ENCODE measurements around the gene ZNF785. TPM values are rescaled to one million over a fixed set of nuclear protein-coding genes. Genes with fewer than 3 reads are reported as not detected.

The ZNF785 gene
- total and polyA plus RNA-seq, 2 of the 13 experiments (the other 11 are each of a cell fraction or from before 2014, with no cell fraction given), result 0.01 TPM; not detected in 1

DNA sequence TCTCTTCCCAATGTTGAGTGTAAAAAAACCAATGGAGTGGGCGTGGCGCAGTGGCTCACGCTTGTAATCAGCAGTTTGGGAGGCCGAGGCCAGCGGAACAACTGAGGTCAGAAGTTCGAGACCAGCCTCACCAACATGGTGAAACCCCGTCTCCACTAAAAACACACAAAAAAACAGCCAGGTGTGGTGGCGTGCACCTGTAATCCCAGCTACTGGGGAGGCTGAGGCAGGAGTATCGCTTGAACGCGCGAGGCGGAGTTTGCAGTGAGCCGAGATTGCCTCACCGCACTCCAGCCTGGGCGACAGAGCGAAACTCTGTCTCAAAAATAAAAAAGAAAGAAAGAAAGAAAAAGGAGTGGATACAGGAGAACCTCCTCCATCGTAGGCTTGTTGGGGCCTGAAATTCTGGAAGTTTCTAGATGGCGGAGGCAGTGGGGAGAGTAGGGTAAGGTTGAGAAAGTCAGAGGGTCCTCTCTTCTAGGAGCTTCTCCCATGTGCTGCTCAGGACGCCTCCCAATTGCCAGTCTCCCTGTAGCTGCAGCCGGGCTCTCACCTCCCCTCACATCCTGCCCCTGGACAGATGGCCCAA lies 26.6 kb downstream of the ZNF785 start (continued):
- TF ChIP-seq, protein P1, sequence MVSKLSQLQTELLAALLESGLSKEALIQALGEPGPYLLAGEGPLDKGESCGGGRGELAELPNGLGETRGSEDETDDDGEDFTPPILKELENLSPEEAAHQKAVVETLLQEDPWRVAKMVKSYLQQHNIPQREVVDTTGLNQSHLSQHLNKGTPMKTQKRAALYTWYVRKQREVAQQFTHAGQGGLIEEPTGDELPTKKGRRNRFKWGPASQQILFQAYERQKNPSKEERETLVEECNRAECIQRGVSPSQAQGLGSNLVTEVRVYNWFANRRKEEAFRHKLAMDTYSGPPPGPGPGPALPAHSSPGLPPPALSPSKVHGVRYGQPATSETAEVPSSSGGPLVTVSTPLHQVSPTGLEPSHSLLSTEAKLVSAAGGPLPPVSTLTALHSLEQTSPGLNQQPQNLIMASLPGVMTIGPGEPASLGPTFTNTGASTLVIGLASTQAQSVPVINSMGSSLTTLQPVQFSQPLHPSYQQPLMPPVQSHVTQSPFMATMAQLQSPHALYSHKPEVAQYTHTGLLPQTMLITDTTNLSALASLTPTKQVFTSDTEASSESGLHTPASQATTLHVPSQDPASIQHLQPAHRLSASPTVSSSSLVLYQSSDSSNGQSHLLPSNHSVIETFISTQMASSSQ (IDR thresholded peaks at IDR 0.05; ENCODE audit: low read depth), result no peak
- TF ChIP-seq, protein P1 (CRISPR knock-in tag; IDR thresholded peaks at IDR 0.05; ENCODE audit: borderline replicate concordance), result no peak
- TF ChIP-seq, protein P2, sequence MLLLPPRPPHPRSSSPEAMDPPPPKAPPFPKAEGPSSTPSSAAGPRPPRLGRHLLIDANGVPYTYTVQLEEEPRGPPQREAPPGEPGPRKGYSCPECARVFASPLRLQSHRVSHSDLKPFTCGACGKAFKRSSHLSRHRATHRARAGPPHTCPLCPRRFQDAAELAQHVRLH (CRISPR knock-in tag; IDR thresholded peaks at IDR 0.05; ENCODE audit: borderline replicate concordance, low read depth), result no peak
- no peak for TF ChIP-seq NR2F6 (IDR thresholded peaks at IDR 0.05)
- no peak for TF ChIP-seq NR2F6 (CRISPR knock-in tag; IDR thresholded peaks at IDR 0.05)
- TF ChIP-seq, protein P3, sequence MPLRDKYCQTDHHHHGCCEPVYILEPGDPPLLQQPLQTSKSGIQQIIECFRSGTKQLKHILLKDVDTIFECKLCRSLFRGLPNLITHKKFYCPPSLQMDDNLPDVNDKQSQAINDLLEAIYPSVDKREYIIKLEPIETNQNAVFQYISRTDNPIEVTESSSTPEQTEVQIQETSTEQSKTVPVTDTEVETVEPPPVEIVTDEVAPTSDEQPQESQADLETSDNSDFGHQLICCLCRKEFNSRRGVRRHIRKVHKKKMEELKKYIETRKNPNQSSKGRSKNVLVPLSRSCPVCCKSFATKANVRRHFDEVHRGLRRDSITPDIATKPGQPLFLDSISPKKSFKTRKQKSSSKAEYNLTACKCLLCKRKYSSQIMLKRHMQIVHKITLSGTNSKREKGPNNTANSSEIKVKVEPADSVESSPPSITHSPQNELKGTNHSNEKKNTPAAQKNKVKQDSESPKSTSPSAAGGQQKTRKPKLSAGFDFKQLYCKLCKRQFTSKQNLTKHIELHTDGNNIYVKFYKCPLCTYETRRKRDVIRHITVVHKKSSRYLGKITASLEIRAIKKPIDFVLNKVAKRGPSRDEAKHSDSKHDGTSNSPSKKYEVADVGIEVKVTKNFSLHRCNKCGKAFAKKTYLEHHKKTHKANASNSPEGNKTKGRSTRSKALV (CRISPR knock-in tag; IDR thresholded peaks at IDR 0.05), result no peak
- TF ChIP-seq SMARCC2 (IDR thresholded peaks at IDR 0.05), result no peak
- TF ChIP-seq MXD3 (CRISPR knock-in tag; IDR thresholded peaks at IDR 0.05), result no peak; the same call in 1 of the 2 replicates
- no peak; the same call in 1 of the 2 replicates for TF ChIP-seq MAF1 (CRISPR knock-in tag; IDR thresholded peaks at IDR 0.05; ENCODE audit: borderline replicate concordance)
- TF ChIP-seq PRMT3 (CRISPR knock-in tag; IDR thresholded peaks at IDR 0.05; ENCODE audit: borderline replicate concordance, low read depth), result no peak
- no peak for TF ChIP-seq ZNF710 (CRISPR knock-in tag; IDR thresholded peaks at IDR 0.05; ENCODE audit: borderline replicate concordance)
- no peak; the same call in 1 of the 2 replicates for TF ChIP-seq ARNT2 (CRISPR knock-in tag; IDR thresholded peaks at IDR 0.05; ENCODE audit: low read depth)
- TF ChIP-seq NFE2 (CRISPR knock-in tag; IDR thresholded peaks at IDR 0.05), result no peak
- no peak for TF ChIP-seq NR1H2 (CRISPR knock-in tag; IDR thresholded peaks at IDR 0.05; ENCODE audit: borderline replicate concordance, low read depth)
- no peak for TF ChIP-seq ZFP41 (CRISPR knock-in tag; IDR thresholded peaks at IDR 0.05; ENCODE audit: borderline replicate concordance)
- TF ChIP-seq KLF6 (CRISPR knock-in tag; IDR thresholded peaks at IDR 0.05), result no peak
- TF ChIP-seq SRSF9 (IDR thresholded peaks at IDR 0.05; ENCODE audit: borderline replicate concordance, insufficient read depth, low read depth, low read length, poor library complexity, severe bottlenecking), result no peak
- no peak for TF ChIP-seq ZNF337 (CRISPR knock-in tag; IDR thresholded peaks at IDR 0.05; ENCODE audit: borderline replicate concordance, low read depth)
- TF ChIP-seq NR2C2 (CRISPR knock-in tag; IDR thresholded peaks at IDR 0.05; ENCODE audit: borderline replicate concordance), result no peak
- TF ChIP-seq ZSCAN22 (CRISPR knock-in tag; IDR thresholded peaks at IDR 0.05), result no peak
- TF ChIP-seq MAX (IDR thresholded peaks at IDR 0.05), result no peak; the same call in 1 of the 2 replicates
- no peak for TF ChIP-seq ZNF121 (CRISPR knock-in tag; IDR thresholded peaks at IDR 0.05)
